Keratinocyte (primary cell): ENCODE measurements around the gene SFXN3. TPM values are rescaled to one million over a fixed set of nuclear protein-coding genes. Genes with fewer than 3 reads are reported as not detected.

ENCODE experiments used
- DNase-seq: peaks from one replicate; pipeline ENCODE4 v3.0.0-alpha.2; 2011; ENCODE audit warnings: low read depth, missing footprints, low spot score
- FAIRE-seq: peaks from 2 replicates; lab custom pipeline; 2011; peaks lifted over from hg19 to GRCh38; lab: Jason Lieb, UNC
- H2AFZ ChIP-seq: 2 replicates; pipeline ENCODE4 v1.6.0; 2012; ENCODE audit warnings: low read length, control low read depth, inconsistent platforms; ENCODE audit not compliant: control insufficient read depth
- H3K27ac ChIP-seq: 2 replicates; pipeline ENCODE4 v1.5.1; 2011; ENCODE audit warnings: low read length; ENCODE audit not compliant: control insufficient read depth, insufficient read depth
- H3K27me3 ChIP-seq: 3 replicates; pipeline ENCODE4 v1.6.0; 2011; ENCODE audit warnings: low read length; ENCODE audit not compliant: control insufficient read depth, insufficient read depth; ENCODE audit errors: extremely low read depth
- H3K36me3 ChIP-seq, 2 experiments: 2 replicates in 1 of 2; 3 replicates in 1 of 2; pipeline ENCODE4 v1.5.1; 2011; ENCODE audit warnings: low read length in 2 of 2, mild to moderate bottlenecking in 1 of 2; ENCODE audit not compliant: control insufficient read depth in 2 of 2, insufficient read depth in 2 of 2; ENCODE audit errors: extremely low read depth in 1 of 2
- H3K4me1 ChIP-seq: 3 replicates; pipeline ENCODE4 v1.5.1; 2011; ENCODE audit warnings: low read length; ENCODE audit not compliant: control insufficient read depth, insufficient read depth; ENCODE audit errors: extremely low read depth
- H3K4me2 ChIP-seq: 3 replicates; pipeline ENCODE4 v1.6.0; 2011; ENCODE audit warnings: low read depth, low read length; ENCODE audit not compliant: control insufficient read depth, insufficient read depth; ENCODE audit errors: extremely low read depth
- H3K4me3 ChIP-seq, 3 experiments: fragments of 200-600 bp in 1 of 3; sonication (generic) in 1 of 3; 2 replicates in 2 of 3; 3 replicates in 1 of 3; pipeline ENCODE4 v1.5.1; 2011 to 2016; ENCODE audit warnings: low read length in 3 of 3, mild to moderate bottlenecking in 3 of 3, control low read depth in 2 of 3, inconsistent platforms in 1 of 3, low read depth in 1 of 3, mixed read lengths in 1 of 3, mixed run types in 1 of 3, moderate library complexity in 1 of 3; ENCODE audit not compliant: control insufficient read depth in 2 of 3, insufficient read depth in 2 of 3; ENCODE audit errors: extremely low read depth in 1 of 3
- H3K79me2 ChIP-seq: 2 replicates; pipeline ENCODE4 v1.6.0; 2012; ENCODE audit warnings: low read length; ENCODE audit not compliant: control insufficient read depth, insufficient read depth
- H3K9ac ChIP-seq: 3 replicates; pipeline ENCODE4 v1.6.0; 2011; ENCODE audit warnings: low read length; ENCODE audit not compliant: control insufficient read depth, insufficient read depth; ENCODE audit errors: extremely low read depth
- H3K9me1 ChIP-seq: 3 replicates; pipeline ENCODE4 v1.6.0; 2011; ENCODE audit warnings: low read length; ENCODE audit not compliant: control insufficient read depth, insufficient read depth; ENCODE audit errors: extremely low read depth
- H3K9me3 ChIP-seq: 2 replicates; pipeline ENCODE4 v1.5.1; 2012; ENCODE audit warnings: low read depth, low read length; ENCODE audit not compliant: control insufficient read depth
- H4K20me1 ChIP-seq: 3 replicates; pipeline ENCODE4 v1.6.0; 2011; ENCODE audit warnings: low read length; ENCODE audit not compliant: control insufficient read depth, insufficient read depth; ENCODE audit errors: extremely low read depth
- CTCF ChIP-seq, 3 experiments: IDR thresholded peaks in 1 of 3; conservative IDR thresholded peaks in 1 of 3; optimal IDR thresholded peaks in 1 of 3; 2 replicates in 2 of 3; 3 replicates in 1 of 3; pipeline versions ENCODE3 to v1.5.1; 2011; ENCODE audit warnings: low read length in 3 of 3, mild to moderate bottlenecking in 3 of 3, moderate library complexity in 2 of 3, control low read depth in 1 of 3, inconsistent platforms in 1 of 3; ENCODE audit not compliant: insufficient read depth in 2 of 3; ENCODE audit errors: extremely low read depth in 1 of 3
- EZH2 ChIP-seq: IDR thresholded peaks from one replicate; pipeline ENCODE4 v1.6.1; 2012; ENCODE audit warnings: inconsistent platforms, mild to moderate bottlenecking, low read length, moderate library complexity
- dilution Hi-C: fragments of 300-500 bp; cut with MboI; formaldehyde crosslinking; loops from one replicate; pipeline ENCODE4 v1.7.0; 2020; ENCODE audit warnings: low sequenced_read_pairs; ENCODE audit not compliant: extremely low pct_ligation_motif_present
- polyA plus RNA-seq, 5 experiments: library from polyadenylated mRNA; depleted of rRNA in 3 of 5; stranded (reverse) in 3 of 5; stranded (forward) in 1 of 5; unstranded in 1 of 5; fragments of >200 nt; gene quantifications; 1 replicate in 1 of 5; 2 replicates in 3 of 5; 3 replicates in 1 of 5; pipeline versions ENCODE4 v1.2.1 to v1.2.3, GENCODE V29; 2011 to 2012; ENCODE audit warnings: missing spikeins in 2 of 5, low read depth in 1 of 5, low replicate concordance in 1 of 5

The SFXN3 gene
- polyA plus RNA-seq, 1 donor (not counting 4 experiments of a cell fraction or from before 2014, with no cell fraction given), result 77.0 TPM

DNA sequence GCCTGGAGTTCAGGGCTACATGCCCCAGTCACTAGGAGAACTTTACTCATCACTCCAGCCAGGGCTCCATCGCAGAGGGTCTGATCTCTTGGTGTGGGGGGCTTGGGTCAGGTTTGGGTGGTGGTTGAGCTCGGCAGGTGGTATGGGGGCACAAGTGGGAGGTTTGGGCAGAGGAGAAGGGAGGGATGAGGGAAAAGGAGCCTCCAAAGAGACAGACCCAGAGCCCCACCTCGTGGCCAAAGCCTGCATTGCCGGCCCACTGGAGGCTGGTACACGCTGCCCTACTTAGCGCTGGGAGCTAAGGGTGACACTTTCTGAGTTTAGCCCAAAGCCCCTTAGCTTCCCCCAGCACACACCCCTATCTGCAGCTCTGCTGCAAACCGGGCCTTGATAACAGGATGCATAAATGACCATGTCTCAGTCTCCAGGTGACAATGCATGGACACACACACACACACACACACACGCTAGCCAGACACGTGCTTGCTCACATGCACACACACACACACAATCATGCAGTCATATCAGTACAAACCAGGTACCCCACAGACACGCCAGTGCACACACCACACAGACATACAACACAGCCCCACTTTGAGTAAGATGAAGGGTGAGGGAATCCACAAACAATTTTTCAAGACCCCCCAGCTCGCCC is 16.7 kb upstream of the SFXN3 start:
- no peaks in the 10 kb centered on the region for H3K79me2 ChIP-seq
- H3K4me3 ChIP-seq, result no peak overlapping the region
- no peak overlapping the region for H3K4me2 ChIP-seq
- peaks cover 4% of the 10 kb centered on the region for H3K27me3 ChIP-seq
- H3K9ac ChIP-seq, result no peak overlapping the region
- peaks cover 25% of the 10 kb centered on the region for H3K4me1 ChIP-seq
- peaks cover 2% of the 10 kb centered on the region for H4K20me1 ChIP-seq
- dilution Hi-C loops, result no loop called here
- no peaks in the 10 kb centered on the region for H3K9me3 ChIP-seq
- DNase-seq (no peak), FAIRE-seq (peak; percentile 85)
- H3K9me1 ChIP-seq, result no peaks in the 10 kb centered on the region
- no peak overlapping the region for H2AFZ ChIP-seq
- H3K36me3 ChIP-seq, result no peaks in the 10 kb centered on the region
- H3K27ac ChIP-seq, result no peak overlapping the region
- peak; percentile 91 to 97 (median 97) for TF ChIP-seq CTCF (optimal IDR thresholded peaks at IDR 0.05 in 1 of 3, IDR thresholded peaks at IDR 0.05 in 1 of 3, conservative IDR thresholded peaks at IDR 0.05 in 1 of 3; ENCODE audit: extremely low read depth in 1 of 3, insufficient read depth in 2 of 3, low read length in 3 of 3)
- no peak for TF ChIP-seq EZH2

DNA sequence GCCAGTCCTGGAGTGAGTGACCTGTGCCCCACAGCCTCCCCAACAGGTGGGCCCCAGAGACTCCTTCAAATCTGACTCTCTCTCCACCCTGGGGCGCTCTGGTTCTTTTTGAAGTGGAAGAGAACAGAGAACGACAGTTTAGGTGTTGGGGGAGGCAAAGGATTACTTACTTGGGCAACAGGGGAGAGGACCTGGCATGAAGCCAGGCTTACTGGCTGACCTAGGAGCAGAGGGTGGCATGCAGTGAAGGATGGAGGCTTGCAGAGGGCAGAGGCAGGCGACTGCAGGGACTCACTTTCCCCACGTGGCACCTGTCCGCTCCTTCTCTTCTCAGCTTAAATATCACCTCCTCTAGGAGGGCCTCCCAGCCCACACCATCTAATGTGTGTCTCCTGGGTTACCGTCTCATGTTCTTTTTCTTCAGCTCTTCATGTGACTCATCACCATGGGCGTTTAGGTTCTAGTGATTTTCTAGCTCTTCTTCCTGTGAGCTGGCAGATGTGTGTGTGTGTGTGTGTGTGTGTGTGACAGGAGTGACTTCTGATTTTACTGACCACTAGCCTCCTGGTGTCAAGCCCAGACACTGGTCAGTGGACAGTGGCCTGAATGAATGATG is 16.0 kb upstream of the SFXN3 start:
- FAIRE-seq (peak; percentile 48), DNase-seq (no peak)
- TF ChIP-seq CTCF (optimal IDR thresholded peaks at IDR 0.05 in 1 of 3, IDR thresholded peaks at IDR 0.05 in 1 of 3, conservative IDR thresholded peaks at IDR 0.05 in 1 of 3; ENCODE audit: extremely low read depth in 1 of 3, insufficient read depth in 2 of 3, low read length in 3 of 3) (no peak), EZH2 (no peak)
- no peak overlapping the region for H3K9ac ChIP-seq
- H3K4me1 ChIP-seq, result peaks cover 25% of the 10 kb centered on the region
- no peak overlapping the region for H2AFZ ChIP-seq
- no peaks in the 10 kb centered on the region for H3K79me2 ChIP-seq
- H4K20me1 ChIP-seq, result peaks cover 2% of the 10 kb centered on the region
- H3K36me3 ChIP-seq, result no peaks in the 10 kb centered on the region
- no peaks in the 10 kb centered on the region for H3K9me3 ChIP-seq
- H3K27ac ChIP-seq, result no peak overlapping the region
- dilution Hi-C loops, result no loop called here
- no peak overlapping the region for H3K4me3 ChIP-seq
- H3K9me1 ChIP-seq, result no peaks in the 10 kb centered on the region
- no peak overlapping the region for H3K4me2 ChIP-seq
- H3K27me3 ChIP-seq, result peaks cover 4% of the 10 kb centered on the region
